CD1c-positive myeloid dendritic cell (primary cell): ENCODE data around the gene ADAMTS17.

ENCODE experiments used
- DNase-seq: peaks from one replicate; pipeline ENCODE4 v3.0.0-alpha.2; 2016; ENCODE audit errors: extremely low spot score

Gene ADAMTS17

DNA sequence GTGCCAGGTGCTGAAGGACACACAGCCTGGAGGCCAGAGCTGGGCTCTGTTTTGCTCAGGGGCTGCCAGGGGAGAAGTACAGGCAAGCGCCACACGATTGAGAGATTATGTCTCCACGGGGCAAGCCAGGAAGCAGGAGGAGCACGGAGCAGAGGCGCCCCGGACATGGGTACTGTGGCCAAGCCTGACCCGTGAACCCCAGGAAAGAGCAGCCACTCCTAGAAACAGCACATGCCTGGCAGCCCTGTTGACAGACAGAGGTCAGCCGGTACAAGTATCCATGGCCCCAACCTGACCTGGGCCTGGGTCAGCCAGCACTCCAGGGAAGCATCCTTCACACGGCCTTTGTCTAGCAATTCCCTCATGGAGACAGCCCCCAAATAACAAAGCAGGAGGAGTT lies 89.4 kb downstream of the ADAMTS17 start:
- DNase-seq, result no peak

DNA sequence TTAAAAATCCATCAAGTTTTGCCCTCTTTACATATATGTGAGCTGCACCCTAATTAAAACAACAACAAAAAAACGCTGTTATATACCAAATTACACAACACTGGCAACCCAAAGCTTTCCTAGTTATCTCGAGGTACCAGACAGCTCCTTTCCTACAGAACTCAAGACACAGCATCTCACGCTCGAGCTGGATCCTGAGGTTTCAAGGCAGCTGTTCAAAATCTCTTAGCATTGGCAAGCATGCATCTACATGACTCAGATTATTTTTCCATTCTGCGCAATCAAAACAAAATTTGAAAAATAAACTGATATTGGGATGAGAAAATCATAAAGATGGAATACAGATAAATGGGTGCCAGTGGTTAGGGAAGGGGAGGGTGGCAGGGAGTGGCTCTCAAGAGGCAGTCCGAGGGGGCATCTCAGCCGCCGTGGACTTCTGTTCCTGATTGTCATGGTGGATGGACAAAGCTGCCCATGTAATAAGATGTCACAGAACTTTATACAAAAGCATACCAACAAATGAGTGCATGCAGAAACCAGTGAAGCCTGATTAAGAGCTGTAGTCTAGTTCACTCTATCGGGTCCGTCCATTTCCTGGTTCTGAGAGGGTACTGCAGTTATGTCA lies 91.5 kb downstream of the ADAMTS17 start:
- DNase-seq, result no peak

DNA sequence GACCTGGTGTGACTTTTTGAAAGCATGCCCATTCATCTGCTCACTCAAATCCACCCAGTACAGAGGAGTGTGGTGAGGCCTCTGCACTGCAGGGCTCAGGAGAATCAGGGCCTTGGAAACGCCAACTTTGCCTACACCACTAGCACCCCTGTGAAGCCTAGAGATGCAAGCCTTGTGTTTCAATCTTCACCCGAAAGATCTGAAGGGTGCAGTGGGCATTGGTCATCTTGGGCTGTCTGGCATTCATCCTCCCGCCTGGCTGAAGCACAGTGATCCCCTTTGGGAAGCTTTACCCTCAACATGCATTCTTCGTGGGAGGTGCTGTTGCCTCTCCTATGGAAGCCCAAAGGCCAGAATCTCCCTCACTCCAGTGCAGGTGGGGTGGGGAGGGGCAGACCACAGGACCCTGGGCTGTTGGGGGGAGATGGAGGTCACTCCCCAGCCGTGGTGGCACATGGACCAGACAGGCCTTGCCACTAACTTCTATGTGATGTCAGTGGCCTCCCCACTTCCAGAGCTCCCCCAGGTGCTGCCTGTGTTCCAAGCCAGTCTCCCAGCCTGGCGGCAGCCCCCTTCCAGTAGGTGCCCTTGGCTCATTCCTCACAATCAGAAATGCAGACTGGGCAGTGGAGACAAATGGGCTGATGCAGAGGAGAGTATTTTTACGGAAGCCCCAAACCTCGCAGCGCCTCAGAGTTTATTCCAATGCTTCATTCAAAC lies 92.5 kb downstream of the ADAMTS17 start:
- no peak for DNase-seq

DNA sequence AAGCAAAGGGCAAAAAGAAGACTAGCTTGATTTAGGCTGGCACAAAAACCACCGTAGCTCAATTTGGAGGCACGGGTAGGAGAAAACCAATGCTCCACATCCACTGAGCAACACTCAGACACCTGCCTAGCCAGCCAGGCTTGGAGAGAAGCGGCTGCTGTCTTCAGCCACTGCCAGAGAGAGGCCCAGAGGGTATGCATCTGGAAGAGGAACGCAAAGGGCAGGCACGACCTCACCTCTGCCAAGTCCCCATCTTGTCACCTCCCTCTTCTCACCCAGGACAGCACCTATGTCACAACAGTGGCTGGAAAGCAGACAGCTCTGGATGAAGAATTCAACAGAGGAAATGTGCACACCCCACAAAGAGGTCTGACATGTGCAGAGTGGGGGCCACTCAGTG lies 93.5 kb downstream of the ADAMTS17 start:
- DNase-seq, result no peak

DNA sequence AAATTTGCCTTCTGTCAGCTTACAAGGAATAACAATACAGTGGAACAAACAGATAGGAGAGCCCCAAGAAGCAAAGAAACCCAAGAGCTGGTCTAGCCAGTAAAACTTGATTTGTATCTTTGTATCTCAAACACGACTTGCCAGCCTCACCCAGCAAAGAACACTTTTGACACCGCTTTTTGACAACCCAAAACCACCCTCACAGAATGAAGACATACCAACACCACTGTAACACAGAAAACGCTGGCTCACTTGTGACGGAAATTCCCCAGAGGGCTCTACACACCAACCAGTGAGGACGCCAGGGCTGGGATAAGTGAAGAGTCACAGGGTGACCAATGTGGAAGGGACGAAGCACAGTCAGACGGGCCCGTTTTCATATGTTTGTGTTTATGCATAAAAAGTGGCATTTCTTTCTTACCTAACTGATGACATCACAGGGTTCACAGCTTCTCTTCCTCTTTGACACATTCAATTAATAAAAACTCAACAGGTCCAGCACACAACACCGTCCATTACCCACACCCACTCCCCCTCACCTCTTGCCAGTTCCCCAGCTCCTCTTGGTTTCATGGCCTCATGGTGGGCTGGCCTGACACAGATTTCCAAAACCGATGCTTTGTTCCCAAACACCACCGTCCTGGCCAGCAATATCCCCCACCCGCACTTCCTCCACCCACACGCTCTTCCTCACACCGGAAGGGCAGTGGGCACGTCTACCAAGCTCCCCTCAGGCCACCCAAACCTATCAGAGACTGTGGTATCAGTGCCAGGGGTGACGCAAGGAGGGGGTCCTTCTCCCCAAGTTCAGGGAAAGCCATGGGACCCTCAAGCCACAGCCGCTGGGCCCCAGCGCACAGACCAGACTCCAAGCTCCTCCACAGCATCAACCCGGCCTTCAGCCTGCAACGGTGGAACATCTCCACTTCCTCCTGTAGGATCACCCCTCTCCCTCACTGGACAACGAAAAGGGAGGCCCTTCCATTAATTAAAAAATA lies 94.2 kb downstream of the ADAMTS17 start:
- no peak for DNase-seq

DNA sequence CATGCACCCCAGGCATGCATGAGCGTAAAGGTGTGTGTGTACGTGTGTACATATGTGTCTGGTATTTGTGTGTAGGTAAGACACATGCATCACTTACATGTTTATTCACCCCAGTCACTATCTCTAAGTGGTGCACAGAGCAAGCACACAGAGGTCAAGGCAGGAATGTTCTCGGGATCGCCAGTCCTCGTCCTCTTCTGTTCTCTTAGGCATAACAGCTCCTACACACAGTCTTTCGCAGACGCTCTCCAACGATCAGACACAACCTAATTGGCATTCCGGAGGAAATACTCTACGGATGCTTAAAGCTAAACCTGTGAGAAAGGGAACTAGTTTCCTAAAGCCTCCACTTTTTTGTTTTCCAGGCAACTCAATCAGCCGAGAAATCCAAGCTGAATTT lies 95.9 kb downstream of the ADAMTS17 start:
- no peak for DNase-seq

DNA sequence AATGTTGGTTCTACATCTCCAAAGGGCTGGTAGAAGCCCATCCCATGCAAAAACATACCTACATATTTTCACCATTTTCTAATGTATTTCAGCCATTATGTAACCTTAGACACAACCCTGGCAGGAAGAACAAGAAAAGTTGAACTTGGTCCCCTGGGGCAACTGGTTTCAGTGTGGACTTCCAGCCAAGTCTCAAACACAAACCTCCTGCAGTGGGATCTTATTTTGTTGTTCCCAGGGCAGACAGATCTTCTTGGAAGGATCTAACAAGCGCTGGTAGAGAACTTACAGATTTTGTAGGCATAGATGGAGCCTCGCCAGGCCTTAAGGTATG lies 96.3 kb downstream of the ADAMTS17 start:
- DNase-seq, result no peak

DNA sequence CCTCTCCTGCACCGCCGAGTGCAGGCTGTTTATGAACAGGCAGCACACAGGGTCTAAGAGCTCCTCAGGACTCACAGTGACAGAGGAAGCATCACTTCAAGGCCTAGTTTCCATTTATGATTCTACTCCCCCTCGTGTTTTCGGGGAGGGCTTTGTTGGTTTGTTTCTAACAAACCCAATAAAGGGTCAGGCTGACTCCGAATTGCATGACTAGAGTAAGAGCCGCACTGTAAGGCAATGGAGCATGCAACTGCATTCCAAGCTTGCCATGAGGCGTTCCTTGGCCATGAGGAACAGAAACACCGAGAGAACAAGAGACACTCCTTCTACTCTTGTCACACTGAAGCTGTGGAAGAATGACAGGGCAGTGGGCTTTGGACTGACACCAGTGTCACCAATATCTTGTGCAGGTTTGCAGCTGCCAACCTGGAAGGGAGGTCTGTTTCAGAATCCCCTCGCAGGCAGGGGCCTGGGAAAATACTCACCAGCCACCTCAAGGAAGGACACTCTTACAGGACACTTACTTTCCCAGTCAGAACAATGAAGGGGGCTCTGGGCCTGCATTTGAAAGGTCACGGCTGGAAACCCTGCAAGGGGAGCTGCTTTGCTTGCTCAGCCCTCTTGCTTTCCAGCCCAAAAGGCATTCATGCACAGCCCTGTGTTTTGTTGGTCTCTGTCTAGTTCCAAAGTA lies 96.8 kb downstream of the ADAMTS17 start:
- DNase-seq, result no peak

DNA sequence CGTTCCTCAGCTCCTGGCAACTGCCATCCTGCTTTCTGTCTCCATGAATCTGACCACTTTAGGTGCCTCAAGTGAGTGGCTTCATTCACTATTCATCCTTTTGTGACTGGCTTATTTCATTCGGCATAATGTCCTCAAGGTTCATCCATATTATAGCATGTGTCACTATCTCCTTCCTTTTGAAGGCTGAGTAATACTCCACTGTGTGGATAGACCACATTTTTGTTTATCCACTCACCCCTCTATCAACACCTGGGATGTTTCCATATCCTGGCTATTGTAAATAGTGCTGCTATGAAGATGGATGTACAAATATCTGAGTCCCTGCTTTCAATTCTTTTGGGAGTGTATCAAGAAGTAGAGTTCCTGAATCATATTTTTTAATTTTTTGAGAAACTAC lies 98.8 kb downstream of the ADAMTS17 start:
- no peak for DNase-seq

DNA sequence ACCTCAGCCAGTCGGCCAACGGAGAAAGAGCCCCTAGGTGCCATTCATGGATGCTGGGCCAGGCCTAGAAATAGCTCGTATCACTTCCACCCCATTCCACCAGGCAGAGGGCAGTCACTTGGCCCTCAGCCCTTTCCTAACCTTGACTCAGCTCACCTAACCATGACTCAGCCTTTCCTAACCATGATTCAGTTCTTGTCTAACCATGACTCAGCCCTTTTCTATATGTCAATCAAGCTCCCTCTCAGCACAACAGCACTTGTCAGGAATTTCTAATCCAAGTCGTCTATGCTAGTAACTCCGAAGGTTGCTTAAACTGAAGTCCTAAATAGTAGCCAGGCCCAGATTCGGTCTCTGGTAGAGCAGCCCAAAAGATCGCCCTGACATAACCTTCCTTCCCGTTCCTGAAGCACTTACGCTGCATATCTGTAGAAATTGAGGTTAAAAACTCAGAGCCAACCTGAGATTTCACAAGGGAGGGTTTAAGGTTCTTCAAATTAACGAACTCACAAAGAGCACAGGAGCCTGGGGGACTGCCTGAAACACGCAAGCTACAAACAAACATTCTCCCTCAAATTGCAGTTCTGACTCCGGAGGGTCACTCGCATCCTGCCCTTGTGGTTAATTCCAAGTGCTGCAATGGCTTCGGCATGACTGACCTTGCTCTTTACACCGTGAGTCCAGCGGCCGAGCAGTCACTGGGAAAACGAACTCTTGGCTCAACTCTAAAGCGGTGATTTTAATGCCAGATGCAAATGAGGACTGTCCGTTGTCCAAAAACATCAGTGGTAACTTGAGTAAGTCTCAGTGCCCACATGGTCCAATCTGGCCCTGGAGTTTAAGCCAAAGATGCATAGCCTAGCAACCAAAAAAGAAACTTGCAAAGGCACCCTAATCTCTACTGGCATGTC lies 99.9 kb downstream of the ADAMTS17 start:
- no peak for DNase-seq

DNA sequence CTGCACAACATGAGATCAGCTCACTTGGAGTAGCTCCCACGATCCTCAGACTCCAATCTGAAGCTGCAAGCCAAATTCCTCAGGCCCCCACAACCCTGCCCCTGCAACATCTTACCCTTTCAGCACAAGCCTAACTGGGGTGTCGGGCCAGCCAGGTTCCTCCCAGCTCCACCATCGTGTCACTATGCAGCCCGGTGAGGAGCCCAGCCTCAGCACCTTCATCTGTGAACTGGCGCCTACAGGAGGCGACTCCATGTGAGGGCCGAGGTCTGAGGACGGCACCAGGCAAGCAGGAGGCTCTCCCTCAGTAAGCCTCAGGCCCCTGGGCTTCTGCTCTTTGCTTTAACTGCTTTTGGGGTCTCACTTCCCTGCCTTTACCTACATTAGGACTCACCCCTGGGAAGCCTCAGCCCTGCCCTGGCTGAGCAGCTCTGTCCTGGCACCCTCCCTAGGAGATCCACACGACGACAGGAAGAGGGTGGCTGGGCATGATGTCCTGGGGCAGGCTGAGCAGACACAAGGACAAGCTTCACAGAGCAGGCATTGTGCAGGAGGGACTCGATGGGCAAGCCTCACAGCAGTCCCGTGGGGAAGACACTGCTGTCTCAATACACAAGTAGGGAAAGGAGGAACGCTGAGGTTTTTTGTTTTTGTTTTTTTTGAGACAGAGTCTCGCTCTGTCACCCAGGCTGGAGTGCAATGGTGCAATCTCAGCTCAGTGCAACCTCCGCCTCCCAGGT lies 104.6 kb downstream of the ADAMTS17 start:
- DNase-seq, result no peak

DNA sequence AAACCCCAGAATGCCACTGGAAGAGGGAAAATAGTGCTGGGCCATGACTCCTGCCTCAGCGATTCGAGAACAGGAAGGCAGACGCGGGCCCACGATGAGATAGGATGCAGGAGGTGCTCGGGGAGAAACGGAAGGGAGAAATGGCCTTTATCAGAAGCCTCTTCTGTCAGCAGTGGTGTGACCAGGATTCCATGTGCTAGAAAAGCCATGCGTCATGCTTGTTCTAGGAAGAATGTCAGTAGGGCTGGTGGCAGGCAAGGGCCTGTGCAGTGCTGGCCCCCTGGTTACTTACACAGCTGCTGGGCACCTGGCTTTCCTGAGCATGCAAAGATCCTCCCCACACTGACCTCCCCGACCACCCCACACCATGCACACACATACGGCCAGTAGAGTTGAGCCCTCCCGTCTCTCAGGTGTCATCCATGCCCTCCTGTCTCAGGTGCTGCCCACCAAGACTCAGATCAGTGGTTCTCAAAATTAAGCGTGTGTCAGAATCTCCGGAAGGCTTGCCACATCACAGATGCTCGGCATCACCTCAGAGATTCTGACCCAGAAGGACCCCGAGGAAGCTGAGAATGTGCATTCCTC lies 106.7 kb downstream of the ADAMTS17 start:
- no peak for DNase-seq

DNA sequence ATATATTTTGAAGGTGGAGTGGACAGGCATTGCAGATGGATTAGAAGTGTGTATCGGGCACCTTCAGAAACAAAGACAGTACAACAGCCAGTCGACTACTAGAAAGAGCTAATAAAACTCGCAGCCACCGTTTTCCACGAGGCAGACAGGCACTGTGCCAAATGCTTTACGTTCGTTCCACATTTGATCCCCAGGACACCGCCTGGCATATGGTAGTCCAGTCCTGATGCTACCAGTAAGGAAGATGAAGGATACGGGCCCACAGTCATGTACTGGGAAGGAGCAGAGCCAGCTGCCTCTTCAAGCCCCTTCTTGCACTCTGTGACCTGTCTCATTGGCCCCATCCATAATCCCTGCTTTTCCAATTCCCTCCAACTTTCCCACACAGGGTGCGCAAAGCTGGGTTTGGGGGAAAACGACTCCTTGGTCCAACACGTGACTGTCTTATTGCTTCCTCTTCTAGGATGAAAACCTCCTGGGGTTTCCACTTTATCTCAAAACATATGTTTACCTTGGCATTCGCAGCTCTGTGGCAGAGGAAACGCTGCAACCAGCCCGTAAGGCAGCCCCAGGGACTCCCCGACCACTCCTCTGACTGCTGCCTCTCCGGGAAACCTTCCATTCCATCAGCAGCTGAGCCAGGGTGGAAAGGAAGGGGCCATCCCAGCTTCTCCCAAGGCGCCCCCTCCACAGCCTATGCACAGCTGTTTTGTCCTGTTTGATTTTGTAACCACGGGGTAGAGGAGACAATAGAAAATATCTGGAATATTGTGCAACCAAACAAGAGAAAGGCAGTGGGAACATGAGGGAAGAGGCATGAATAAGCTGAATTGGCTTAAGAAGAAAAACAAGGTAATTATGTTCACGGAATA lies 107.4 kb downstream of the ADAMTS17 start:
- no peak for DNase-seq

DNA sequence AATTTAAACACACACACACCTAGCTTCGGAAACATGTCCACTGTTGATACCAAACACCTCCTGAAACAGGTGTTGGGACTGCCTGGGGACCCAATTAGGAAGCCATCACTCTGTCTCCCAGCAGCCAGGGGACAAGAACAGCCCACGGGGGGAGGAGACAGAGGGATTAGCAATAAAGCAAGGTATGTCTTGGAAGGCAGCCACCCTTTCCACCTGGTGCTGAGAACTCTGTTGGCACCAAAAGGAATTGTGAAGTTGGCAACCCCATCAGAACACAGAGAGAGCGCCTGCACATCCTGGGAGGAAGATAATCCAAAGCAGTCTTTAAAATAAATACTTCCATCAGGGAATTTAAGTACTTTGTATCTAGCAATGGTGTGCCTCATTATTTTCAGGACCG lies 111.0 kb downstream of the ADAMTS17 start:
- DNase-seq, result no peak

DNA sequence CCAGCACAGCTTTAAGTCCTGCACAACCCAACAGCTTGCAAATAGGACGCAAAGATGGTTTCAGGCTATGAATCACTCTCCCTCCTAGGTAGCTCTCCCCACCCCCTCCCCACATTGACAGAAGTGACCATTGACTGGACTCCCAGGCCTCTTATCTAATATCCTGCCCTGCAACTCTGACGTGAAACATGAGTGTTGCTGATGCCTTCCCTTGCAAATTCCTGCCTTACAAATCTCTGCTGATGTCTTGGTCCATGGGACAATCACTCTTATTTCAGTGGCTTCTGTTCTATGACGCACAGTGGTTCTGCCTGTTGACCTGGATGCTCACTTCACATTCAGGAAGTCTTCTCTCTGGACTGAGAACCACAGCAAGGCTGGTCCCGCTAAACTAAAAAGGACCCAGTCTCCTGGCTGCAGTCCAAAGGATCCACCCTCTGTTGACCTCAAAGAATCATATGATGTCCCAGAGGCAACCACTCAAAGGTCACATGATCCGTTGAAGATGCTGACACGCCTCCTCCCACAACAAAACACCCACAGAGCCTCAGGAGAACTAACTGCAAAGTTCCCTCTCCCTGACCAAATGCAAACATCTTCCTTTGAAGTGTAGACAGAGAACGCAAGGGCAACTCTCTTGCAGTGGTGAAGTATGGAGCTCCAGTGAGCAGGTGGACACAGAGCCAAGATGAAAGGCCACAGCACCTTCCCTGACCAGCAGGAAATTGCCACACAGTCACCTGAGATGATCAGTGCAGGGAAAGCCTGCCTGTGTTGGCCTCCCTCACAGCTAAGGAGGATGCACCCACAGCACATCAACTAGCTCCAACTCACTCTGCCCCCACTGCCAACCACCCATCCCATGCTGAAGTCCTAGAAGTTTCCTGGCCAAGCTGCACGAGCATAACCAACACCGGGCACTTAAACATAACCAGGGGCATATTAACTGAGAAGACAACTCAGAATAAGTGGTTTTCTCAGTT lies 112.3 kb downstream of the ADAMTS17 start:
- no peak for DNase-seq

DNA sequence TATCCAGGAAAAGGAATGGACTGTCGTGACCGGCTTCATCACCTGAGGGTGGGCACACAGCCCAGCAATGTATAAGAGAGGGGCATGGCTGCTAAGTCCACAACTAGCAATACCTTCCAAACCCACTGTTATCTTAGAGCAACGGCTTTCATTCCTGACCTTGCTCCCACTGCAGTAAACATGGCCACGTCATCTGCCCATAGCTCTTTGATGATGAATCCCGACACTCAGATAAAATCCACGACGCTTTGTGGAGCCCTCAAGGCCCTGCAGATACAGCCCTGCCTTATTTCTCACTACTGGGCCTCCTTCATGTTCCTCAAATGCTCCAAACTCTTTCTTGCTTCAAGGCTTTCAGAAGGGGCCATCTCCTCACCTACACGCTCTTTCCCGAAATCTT lies 114.0 kb downstream of the ADAMTS17 start:
- DNase-seq, result no peak

DNA sequence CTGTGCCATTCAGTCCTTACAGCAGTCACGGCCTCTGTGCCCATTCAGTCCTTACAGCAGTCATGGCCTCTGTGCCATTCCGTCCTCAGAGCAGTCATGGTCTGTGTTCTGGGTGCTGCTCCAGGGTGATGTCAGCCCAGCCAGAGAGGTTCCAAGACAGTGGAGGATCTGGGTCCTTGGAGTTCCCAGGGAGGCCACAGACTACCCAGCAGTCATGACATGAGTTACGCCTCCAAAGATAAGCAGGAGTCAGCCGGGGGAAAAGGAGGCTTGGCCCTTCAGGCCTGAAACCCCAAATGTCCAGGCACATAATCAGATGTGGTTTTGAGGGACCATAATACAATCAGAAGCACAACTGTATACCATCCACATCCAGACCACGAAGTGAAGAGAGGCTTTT lies 115.7 kb downstream of the ADAMTS17 start:
- no peak for DNase-seq
